ENCODE measurements around the gene DMAC1.

DMAC1 gene

GRCh38 chr9:7799234-7799943 lies at the start of gene DMAC1:
TSS of gene DMAC1 (minus strand) at chr9:7799778. CDS start at chr9:7799734, 44 bp downstream.
- peak; percentile 71 for DNase-seq

GRCh38 chr9:7849362-7849761 lies 49.8 kb upstream of the DMAC1 start:
- no peak for DNase-seq

- no peak for DNase-seq
Observed at GRCh38 chr9:7848498-7848897, 48.9 kb upstream of the DMAC1 start.

- no peak for DNase-seq
Observed at GRCh38 chr9:7844242-7844641, 44.7 kb upstream of the DMAC1 start.

- DNase-seq, result no peak
Observed at GRCh38 chr9:7841831-7842230, 42.3 kb upstream of the DMAC1 start.

- no peak for DNase-seq
Observed at GRCh38 chr9:7834531-7834930, 35.0 kb upstream of the DMAC1 start.

- DNase-seq, result no peak
Observed at GRCh38 chr9:7828334-7828733, 28.8 kb upstream of the DMAC1 start.

- DNase-seq, result no peak
Observed at GRCh38 chr9:7827792-7828191, 28.2 kb upstream of the DMAC1 start.

- no peak for DNase-seq
Observed at GRCh38 chr9:7827056-7827455, 27.5 kb upstream of the DMAC1 start.

GRCh38 chr9:7823651-7824050 lies 24.1 kb upstream of the DMAC1 start:
- DNase-seq, result no peak

GRCh38 chr9:7819984-7820383 lies 20.4 kb upstream of the DMAC1 start:
- no peak for DNase-seq

- DNase-seq, result no peak
Observed at GRCh38 chr9:7816021-7816420, 16.4 kb upstream of the DMAC1 start.

GRCh38 chr9:7813030-7813429 lies 13.5 kb upstream of the DMAC1 start:
- no peak for DNase-seq

- no peak for DNase-seq
Observed at GRCh38 chr9:7811677-7812076, 12.1 kb upstream of the DMAC1 start.

- no peak for DNase-seq
Observed at GRCh38 chr9:7802666-7803065, 3.1 kb upstream of the DMAC1 start.

- no peak for DNase-seq
Observed at GRCh38 chr9:7799944-7800285, 337 bp upstream of the DMAC1 start.

- no peak for DNase-seq
Observed at GRCh38 chr9:7794196-7794595, 5.4 kb downstream of the DMAC1 start.

- no peak for DNase-seq
Observed at GRCh38 chr9:7791394-7791793, 8.2 kb downstream of the DMAC1 start.

- no peak for DNase-seq
Observed at GRCh38 chr9:7790819-7791182, 8.8 kb downstream of the DMAC1 start.

GRCh38 chr9:7790022-7790818 lies 9.4 kb downstream of the DMAC1 start:
- DNase-seq, result no peak

GRCh38 chr9:7788772-7789171 lies 10.8 kb downstream of the DMAC1 start:
- DNase-seq, result no peak

GRCh38 chr9:7785813-7786212 lies 13.8 kb downstream of the DMAC1 start:
- DNase-seq, result no peak

- DNase-seq, result no peak
Observed at GRCh38 chr9:7784472-7784871, 15.1 kb downstream of the DMAC1 start.

GRCh38 chr9:7783635-7784063 lies 15.9 kb downstream of the DMAC1 start:
- DNase-seq, result no peak
